ENCODE data around the gene KAT2A.

Gene KAT2A

GRCh38 chr17:42118126-42118510, 3.0 kb downstream of the KAT2A start:
- H3K27ac ChIP-seq: no peak overlapping the region
- TF ChIP-seq ZFX (IDR thresholded peaks at IDR 0.05) (no peak), CTCF (conservative IDR thresholded peaks at IDR 0.05) (no peak)

GRCh38 chr17:42117397-42118125, 3.6 kb downstream of the KAT2A start:
- TF ChIP-seq ZFX (IDR thresholded peaks at IDR 0.05) (no peak), CTCF (conservative IDR thresholded peaks at IDR 0.05) (no peak)
- H3K27ac ChIP-seq: no peak overlapping the region

- no peak overlapping the region for H3K27ac ChIP-seq
- no peak for TF ChIP-seq ZFX (IDR thresholded peaks at IDR 0.05)
- peak; percentile 89 for TF ChIP-seq CTCF (conservative IDR thresholded peaks at IDR 0.05)
Observed at GRCh38 chr17:42116705-42117396, 4.3 kb downstream of the KAT2A start.

GRCh38 chr17:42114118-42114517, 7.0 kb downstream of the KAT2A start:
- no peak overlapping the region for H3K27ac ChIP-seq
- no peak for TF ChIP-seq CTCF (conservative IDR thresholded peaks at IDR 0.05)
- TF ChIP-seq ZFX (IDR thresholded peaks at IDR 0.05): no peak

DNA sequence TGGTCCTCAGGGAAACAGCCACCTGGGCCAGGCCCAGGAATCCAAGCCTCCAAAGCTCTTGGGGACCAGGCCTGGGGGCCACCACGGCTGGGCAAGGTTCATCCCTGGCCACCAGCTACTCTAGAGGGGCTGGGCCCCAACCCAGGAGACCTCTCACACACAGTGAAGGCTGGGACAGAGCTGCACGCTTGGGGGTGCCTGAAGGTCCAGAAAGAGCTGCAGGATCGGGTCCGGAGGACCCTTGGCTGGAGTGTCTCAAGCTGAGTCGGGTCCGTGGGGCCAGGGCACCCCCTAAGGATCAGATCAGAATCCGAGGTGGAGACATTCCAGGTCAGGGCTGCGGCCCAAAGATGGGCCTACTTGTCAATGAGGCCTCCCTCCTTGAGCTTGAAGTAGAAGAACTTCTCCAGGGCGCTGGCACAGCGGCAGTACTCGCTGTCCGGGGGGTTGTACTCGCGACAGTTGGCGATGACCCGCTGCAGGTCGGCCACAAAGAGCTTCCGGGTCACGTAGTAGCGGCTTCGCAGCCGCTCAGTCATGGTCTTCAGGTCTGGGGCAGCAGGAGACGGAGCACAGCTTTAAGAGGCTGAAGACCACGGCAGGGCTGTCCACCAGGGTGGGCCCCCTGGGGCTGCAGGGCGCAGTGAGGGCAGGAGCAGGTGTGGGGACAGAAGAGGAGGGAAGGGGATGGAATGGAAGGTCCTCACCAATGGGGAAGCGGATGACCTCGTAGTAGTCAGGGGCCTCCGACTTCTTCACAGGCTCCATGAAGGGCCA, 7.7 kb downstream of the KAT2A start:
- H3K27ac ChIP-seq: peak overlapping the region; percentile 48
- TF ChIP-seq CTCF (conservative IDR thresholded peaks at IDR 0.05) (no peak), ZFX (IDR thresholded peaks at IDR 0.05) (no peak)

DNA sequence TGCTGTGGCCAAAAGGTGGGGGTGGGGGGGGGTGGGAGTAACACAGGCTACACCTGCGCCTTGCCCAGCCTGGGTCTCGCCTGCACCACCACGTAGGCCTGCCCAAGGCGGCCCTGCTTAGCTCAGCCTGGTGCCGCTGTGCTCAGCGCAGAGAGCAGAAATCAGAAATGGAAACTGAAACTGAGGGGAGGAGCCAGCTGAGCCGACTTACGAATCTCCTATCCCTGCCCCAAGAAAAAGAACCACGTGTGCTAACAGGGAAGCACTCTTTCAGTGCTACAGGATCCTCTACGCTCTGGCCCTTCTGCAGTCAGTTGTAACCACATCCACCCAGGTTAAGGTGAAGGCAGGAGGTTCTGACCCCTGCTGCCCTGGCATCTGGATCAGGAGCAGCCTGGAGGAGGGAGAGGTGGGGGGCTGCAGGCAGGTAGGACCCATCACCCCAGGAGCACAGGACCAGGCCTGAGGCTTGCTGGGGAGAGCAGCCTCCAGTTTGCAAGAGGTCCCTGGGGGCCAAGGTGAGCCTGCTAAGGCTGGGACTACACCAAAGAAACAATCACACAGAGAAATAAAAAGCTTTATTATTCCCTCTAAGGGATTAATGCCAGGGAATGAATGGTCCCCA, 8.5 kb downstream of the KAT2A start, which contains the start of gene DHX58:
DHX58 (minus strand) TSS at position 163 of the 625 bp plus-strand sequence. CDS start 822 bp downstream, outside the sequence.
- TF ChIP-seq CTCF (conservative IDR thresholded peaks at IDR 0.05) (no peak), ZFX (IDR thresholded peaks at IDR 0.05) (no peak)
- H3K27ac ChIP-seq: peak within 1 kb of the TSS; percentile 48

Data from C4-2B (cell line).